Head of caudate nucleus (tissue), 42 donors: ENCODE measurements around the gene SLC2A13.
"Not testable (repeated sequence)": the region's sequence is repeated elsewhere in the genome, so short reads cannot be mapped to it uniquely, and the experiment has no call there.

Experiments
- DNase-seq, 42 donors: peaks; one replicate each; pipeline versions ENCODE4 v3.0.0 to v3.0.0-alpha.2; 2020 to 2021; ENCODE audit warnings: mixed read lengths in 7 of 42
- intact Hi-C: fragments of 100-400 bp; cut with DNase I; formaldehyde crosslinking; loops from one replicate; pipeline ENCODE4 v1.15.0; 2022

The SLC2A13 gene

DNA sequence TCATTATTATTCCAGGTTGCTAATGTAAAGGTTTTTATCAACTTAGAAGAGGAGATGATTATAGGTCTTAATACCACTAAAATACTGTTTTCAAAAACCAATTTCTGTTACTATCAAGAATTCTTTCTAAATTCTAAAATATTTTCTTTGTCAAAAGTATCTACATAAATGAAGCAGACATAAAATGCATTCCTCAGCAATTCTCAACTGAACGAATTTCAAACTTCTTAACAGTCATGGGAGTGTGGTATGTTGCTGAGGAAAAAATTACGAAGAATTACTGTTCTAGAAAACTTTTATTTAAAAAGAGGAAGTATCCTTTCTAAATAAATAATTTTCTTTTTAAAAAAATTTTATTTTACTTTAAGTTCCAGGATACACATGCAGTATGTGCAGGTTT is 146.4 kb downstream of the SLC2A13 start:
- intact Hi-C loops: no loop called here
- DNase-seq: no peak

DNA sequence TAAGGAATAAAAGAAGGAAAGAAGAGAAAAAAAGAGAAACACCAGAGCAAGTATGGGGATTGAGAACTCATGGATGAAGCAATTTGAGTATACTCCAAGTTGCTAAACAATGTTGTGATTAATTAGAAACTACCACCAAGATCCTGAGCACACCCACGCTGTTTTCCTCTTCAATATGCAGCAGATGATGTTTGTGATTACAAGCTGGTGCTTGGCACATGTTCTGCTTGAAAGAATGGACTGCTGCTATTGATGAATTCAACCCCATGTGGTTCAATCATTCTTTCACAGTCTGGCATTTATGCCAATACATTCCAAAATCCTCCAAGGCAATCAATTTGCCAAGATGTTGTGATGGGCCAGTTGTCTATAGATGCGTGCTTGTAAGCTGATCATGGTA is 146.8 kb downstream of the SLC2A13 start:
- no peak for DNase-seq
- intact Hi-C loops: no loop called here

DNA sequence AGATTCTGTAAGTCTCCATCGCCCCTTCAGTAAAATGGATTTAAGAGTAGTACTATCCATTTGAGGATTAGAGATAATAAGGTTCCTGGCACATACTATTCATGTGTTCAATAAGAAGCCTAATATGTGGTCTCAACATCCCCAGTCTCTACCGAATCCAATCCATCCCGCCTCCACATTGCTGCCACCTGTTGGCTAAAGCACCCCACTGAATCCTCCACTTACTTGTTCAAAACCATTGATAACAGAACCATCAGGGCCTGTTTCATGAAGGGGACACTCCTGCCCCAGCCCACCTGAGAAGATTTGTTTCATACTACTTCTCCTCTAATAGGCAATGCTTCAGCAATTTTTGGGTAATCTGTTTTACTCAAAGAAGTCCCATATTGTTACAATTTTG is 147.5 kb downstream of the SLC2A13 start:
- DNase-seq: no peak
- intact Hi-C loops: no loop called here

DNA sequence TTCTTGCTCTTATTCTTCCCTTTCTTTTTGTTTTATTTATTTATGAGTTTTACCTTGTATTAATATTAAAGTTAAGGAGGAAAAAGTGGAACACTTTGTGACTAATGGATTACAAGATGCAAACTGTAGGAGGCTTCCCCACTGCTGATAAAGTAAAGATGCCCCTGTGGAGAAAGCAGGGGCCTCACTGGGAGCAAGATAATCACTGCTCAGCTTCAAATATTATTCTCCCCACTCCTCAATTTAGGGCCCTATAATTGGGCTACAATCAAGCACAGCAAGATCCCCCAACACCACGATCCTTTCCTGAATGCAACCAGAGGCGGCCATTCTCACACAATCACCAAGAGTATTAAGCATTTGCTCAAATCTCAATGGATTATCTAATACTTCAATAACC is 149.2 kb downstream of the SLC2A13 start:
- DNase-seq: no peak
- intact Hi-C loops: no loop called here

DNA sequence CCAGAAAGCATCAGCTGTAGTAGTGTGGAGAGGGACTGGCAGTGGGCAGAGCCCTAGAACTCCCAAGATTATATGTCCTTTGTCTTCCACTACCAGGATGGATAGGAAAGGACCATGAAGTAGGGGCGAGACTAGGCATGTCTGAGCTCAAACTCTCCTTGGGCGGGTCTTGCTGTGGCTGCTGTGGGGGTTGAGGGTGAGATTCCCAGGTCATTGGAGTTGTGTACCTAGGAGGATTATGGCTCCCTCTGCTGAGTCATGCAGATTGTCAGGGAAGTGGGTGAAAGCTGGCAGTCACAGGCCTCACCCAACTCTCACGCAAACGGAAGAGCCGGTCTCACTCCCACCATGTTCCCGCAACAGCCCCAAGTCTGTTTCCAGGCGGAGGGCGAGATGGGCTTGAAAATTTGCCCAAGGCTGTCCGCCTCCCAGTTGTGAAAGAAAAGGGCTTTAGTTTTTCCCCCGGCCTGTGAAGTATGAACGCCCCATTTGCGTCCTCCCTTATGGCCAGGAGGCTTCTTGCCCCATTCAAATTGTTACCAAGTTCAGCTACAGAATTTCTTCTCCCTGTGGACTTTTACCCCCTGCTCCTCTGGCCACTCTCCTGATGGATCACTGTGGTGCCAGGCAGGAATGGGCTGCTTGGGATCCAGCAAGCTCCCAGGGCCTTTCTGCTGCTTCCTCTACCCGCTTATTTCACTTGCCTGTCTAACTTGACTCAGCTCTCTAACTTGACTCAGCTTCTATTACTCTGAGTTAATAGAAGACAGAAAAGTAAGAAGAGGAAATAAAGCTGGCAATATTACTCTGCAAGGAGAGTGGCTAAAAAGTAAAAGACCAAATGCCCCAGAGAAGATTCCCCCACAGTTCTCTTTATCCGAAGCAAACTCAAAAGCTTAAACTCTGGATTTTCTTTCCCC is 159.3 kb downstream of the SLC2A13 start:
- no peak for DNase-seq
- intact Hi-C loops: no loop called here

DNA sequence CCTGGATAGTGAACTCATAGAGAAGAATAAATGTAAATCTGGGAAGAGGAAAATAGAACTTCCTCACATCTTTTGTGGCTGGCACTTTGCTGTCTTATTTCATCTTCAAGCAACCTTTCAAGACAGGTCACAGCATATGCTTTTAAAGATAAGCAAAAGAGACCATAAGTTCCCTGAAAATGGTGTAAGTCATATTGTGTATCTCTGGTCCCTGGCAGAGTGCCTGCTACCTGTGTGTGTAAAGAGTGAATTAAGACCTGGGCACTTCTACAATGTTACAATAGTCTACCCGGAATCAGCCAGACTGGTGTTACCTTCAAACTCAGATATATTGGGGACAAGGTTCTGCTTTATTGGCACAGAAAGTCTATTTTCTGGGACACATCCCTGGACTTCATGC is 168.8 kb downstream of the SLC2A13 start:
- intact Hi-C loops: no loop called here
- no peak for DNase-seq

DNA sequence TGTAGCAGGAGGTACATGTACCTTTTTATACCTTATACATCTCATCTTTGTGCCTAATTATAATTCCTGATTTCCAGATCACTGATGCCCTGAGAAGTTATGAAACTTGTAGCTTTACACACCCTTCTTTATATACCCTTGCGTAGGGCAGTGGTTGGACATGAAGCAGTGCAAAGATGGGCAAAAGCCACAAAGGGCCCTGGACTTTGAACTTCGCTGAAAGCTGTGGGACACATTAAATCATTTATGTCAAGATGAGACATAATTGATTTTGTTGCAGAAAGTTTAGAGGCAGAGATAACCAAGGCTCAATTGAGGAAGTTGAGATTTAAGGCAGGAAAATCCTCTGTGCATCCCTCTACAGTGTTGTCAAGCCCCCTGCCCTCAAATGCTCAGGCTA is 170.0 kb downstream of the SLC2A13 start:
- intact Hi-C loops: no loop called here
- DNase-seq: no peak

DNA sequence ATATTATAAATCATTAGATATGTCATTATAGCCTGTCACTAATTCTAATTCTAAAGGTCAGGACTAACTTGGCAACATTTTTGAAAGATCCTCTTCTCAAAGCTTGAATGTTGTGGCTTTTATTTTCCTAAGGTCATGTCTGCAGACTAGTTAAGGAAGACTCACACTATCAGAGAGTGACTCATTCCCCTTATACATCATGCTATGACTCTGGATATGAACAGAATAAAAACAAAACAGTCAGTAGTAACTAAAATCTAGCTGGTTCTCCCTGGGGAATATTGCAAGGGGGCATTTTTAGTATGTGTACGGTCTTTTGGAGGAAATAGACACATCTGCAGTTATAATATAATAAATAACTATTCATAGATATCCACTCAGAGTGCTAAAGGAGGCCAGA is 170.6 kb downstream of the SLC2A13 start:
- intact Hi-C loops: no loop called here
- no peak for DNase-seq

DNA sequence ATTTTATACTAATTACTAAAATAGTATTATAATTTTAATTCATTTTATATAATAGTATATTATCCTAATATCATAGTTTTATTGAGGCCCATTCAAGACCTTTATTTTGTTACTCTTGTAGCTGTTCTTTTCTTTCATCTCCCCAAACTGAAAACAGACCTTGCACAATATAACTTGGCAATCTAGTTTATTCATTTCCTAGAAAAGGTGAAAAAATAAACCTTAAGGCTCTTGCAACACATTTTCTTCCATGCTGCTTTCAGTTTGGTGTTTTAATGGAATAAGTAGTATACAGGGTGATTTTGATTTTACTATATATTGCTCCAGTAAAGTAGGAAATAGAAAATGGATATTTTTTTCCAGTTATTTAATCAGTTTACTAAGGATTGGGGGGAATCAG is 174.0 kb downstream of the SLC2A13 start:
- intact Hi-C loops: no loop called here
- DNase-seq: no peak

DNA sequence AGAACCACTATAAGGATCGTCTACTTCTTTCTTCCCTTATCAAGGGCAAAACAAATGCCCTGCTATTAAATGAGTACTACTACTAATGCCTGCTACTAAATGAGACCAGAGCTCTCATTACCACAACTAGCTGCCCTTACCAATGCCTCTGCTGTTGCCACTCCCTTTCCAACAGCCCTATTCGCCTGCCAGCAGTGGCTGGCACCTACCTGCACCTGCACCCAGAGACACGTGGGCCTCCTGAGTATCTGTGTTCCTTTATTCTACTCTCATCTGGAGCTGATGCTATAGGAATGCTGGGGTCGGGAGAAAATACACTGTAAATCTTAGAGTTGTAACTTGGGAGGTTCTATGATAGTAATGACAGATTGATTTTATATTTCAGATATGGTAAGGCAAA is 174.7 kb downstream of the SLC2A13 start:
- intact Hi-C loops: no loop called here
- peak in 33 of 42 donors; percentile 7 to 69 (median 27) for DNase-seq

DNA sequence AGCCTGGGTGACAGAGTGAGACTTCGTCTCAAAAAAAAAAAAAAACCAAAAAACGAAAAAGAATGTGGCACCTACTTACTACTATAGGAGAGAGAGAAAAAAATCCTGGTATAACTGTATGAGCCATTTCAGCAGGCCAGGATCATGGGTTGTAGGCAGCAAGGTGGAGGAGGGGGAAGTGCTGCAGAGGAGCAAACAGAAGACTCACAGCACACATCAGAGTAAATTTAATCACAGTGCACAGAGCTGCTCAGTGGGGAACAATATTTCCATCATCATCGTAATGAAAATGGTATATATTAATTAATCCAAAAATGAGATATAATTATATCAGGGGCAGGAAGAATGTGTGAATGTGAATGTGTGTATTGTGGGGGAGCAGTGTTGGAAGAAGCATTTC is 175.8 kb downstream of the SLC2A13 start:
- intact Hi-C loops: no loop called here
- DNase-seq: peak in 17 of 42 donors; percentile 10 to 56 (median 24)

DNA sequence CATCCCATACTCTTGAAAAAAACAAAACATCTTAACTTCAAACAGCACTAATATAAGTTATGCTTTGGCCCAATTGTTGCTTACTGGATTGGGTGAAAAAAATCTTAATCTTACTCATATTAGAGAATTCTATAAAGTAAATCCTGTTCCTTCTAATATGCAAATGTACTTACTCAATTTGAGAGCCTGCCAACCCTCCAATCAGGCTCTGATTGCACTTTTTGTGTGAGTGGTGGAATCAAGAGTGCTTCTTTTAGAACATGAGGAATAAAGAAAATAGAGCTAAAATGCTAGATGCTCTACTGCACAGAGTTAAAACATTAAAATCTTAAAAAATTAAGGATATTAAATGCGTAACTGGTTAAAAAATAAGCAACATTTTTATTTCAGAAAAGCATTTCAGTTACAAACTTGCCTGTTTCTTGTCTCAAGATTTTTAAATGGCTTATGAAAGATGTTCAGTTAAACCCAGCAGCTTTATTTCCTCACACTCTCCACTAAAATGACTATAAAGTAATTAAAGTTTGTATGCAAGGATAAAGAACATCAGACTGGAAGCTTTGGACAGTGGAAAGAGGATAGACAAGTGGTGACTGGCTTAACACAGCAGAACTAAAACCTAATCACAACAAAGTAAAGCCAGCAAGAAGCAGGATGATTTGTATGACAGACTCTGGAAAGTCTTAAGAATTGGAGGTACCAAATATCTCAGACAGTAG is 177.5 kb downstream of the SLC2A13 start:
- intact Hi-C loops: no loop called here
- peak in 4 of 42 donors; percentile 10 to 37 (median 16) for DNase-seq

DNA sequence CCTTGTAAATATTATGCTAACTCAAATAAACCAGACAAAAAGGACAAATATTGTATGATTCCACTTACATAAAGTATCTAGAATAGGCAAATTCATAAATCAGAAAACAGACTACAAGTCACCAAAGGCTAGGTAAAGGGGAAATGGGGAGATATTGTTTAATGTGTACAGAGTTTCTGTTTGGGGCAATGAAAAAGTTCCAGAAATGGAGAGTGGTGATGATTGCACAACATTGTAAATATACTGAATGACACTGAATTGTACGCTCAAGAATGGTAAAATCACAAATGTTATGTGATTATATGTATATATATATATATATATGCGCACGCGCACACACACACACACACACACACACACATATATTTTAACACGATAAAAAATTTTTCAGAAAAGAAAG is 182.5 kb downstream of the SLC2A13 start:
- no peak for DNase-seq
- intact Hi-C loops: no loop called here

DNA sequence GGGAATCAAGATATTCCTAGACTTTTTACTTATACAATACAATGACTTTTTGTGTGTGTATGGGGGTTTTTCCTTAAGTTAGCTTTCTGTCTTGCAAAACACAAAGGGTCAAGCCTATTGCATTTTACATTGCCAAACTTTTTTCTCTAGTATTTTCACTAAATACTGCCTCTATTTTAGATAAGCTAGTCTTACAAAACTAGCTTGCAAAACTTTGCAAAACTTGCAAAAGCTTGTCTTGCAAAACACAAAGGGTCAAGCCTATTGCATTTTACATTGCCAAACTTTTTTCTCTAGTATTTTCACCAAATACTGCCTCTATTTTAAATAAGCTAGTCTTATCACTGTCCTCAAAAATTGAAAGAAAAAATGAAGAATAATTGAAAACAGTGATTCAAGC is 183.3 kb downstream of the SLC2A13 start:
- DNase-seq, intact Hi-C loops: not testable (repeated sequence)

DNA sequence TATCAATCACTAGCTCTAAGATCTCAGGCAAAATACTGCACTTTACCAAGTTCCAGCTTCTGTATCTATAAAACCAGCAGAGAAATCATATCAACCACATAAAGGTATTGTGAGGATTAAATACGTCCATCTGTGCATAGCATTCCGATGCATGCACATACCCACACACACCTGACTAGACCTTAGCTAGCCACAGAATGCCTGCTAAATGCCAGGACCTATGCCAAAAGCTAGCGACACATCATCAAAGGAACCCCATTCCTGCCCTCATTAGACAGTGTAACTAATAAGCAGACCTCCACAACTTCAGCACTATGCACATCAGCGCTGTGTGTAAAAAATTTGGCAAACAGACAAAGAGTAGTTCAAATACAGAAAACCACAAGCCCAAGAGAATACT is 185.2 kb downstream of the SLC2A13 start:
- DNase-seq: no peak
- intact Hi-C loops: no loop called here

DNA sequence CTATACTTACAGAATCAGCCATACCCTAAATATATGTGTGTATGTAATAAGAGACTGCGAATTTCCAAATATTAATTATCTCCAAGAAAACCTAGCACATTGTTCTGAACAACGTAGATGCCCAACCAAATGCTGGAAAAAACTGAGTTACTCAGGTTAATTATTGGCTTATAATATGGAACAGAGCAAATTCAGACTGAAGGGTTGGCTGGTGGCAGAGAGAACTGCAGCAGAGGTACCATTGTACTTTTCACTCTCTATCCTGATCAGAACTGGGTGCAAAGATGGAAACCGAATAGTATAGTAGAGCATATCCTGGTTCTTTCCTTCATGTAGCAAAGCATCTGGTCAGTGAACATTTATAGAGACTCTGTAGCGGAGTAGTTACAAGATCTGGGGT is 185.7 kb downstream of the SLC2A13 start:
- intact Hi-C loops: no loop called here
- no peak for DNase-seq

DNA sequence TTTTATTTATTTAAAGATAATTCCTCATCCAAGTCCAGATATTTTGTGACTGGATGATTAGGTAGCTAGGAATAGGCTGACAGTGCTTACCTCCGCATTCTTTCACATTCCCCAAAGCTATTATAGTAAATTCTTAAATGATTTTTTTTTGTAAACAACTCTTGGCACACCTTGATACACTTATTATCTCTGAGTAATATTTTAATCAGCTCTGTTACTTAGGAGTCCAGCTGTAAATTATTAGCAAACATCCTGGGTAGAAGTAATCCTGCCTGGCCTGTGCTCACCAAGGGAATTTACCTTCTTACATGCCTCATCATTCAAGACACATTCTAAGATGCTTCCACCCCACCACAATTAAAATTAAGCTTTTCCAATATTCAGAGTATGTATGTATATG is 186.1 kb downstream of the SLC2A13 start:
- intact Hi-C loops: no loop called here
- no peak for DNase-seq

DNA sequence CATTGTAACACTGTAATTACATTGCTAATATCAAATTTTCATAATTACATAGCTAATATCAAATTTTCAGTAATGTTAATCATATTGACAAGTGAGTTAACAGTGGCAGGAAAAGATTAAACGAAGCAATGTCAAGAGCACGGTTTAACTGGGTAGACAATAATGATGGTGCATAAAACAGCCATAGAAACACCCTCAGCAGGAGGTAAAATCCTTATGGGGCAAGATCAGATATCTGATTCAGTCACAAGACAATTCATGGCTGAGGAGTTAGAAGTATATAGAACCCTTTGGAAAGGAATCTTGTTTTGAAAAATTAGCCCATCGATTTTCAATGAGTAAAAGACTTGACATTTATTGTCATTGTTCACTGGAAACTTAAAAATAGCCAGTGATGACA is 190.6 kb downstream of the SLC2A13 start:
- intact Hi-C loops: no loop called here
- DNase-seq: no peak

DNA sequence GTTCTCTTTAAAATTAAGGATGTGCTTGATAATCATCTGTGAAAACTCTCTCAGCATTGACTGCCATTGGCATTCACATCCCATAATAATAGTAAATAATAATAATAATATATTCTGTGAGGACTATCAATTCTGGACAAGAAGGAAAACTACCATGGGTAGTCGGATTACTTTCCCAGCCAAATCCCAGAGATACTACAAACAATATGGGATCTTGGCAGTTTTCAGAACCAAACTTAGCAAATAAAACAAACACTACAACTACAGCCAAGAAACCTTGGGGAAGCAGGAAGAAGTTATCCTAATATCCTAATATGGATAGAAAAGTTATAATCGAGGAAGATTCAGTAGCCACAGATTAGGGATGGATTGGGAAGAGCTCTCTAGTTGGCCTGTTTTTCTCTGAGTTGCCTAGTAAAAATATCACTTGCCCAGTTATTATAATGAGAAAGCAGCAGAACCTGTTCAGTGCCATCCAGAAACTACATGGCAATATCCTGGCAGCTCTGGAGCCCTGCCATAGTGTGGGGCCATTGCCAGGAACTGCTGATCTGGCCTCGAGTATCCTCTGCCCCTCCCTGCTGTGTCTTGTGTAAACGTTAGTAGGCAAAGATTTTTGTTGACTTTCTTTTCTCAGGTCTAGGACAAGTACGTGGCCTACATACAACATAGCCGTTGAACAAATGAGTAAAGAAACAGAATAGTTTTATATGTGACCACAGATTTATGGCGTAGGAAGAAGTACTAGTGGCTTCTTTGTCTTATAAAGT is 193.5 kb downstream of the SLC2A13 start:
- intact Hi-C loops: no loop called here

DNA sequence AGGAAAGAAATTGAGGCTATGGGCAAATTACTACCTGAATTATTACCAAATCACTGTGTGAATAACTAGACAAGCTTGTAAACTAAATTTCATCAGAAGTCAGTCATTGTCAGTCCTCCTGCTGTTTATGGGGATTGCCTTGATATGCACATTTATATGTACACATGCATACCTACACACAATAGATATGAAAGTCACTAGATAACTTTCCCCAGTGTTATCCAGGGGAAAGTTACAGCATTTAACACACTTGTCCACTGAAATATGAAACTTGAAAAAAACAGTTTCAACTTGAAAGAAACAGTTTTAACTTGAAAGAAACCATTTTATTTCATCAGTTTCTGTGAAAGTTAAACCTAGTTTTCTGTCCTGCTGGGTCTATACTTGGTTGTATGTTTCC is 199.6 kb downstream of the SLC2A13 start:
- intact Hi-C loops: no loop called here
- DNase-seq: no peak

More for the DNA sequence above, 193.5 kb downstream of the SLC2A13 start:
- DNase-seq: no peak
